ENCODE results near the gene CNTN2. TPM values are rescaled to one million over a fixed set of nuclear protein-coding genes. Genes with fewer than 3 reads are reported as not detected.

Gene CNTN2
- total and polyA plus RNA-seq, 2 of the 4 experiments (the other 2 are of a cell fraction): not detected

- Histone ChIP-seq H3K79me1 (ENCODE audit: low read depth in 1 of 2, low read length in 2 of 2) (no peaks in the 10 kb centered on the region), H2BK15ac (ENCODE audit: low read depth, low read length) (no peak overlapping the region), H3K23ac (ENCODE audit: low read depth, low read length) (no peak overlapping the region), H3K9me1 (ENCODE audit: insufficient read depth, low read length) (no peaks in the 10 kb centered on the region), H2AK9ac (replicated peaks; ENCODE audit: low read depth, low read length, poor library complexity) (no peak overlapping the region), H3K27ac (ENCODE audit: insufficient read depth, low read length) (no peak overlapping the region), H3K36me3 (ENCODE audit: control insufficient read depth, insufficient read depth, low read length) (no peaks in the 10 kb centered on the region), H4K5ac (ENCODE audit: low read depth, low read length) (no peak overlapping the region), H3K4me1 (ENCODE audit: control insufficient read depth, insufficient read depth, low read length) (no peaks in the 10 kb centered on the region), H2AFZ (replicated peaks; ENCODE audit: low read length, poor library complexity) (no peak overlapping the region), H3K4ac (ENCODE audit: low read depth, low read length) (no peak overlapping the region), H3K9ac (ENCODE audit: low read depth, low read length) (no peak overlapping the region), H3K4me3 (ENCODE audit: insufficient read depth, low read depth, low read length) (no peak overlapping the region), H3K56ac (ENCODE audit: extremely low read depth, insufficient read depth, low read length) (no peak overlapping the region), H2BK20ac (ENCODE audit: low read depth, low read length) (no peak overlapping the region), H4K8ac (ENCODE audit: low read depth in 2 of 2, low read length in 2 of 2) (no peak overlapping the region), H3K4me2 (ENCODE audit: low read depth, low read length) (no peak overlapping the region), H3K18ac (ENCODE audit: low read depth, low read length) (no peak overlapping the region), H3K27me3 (ENCODE audit: control insufficient read depth, insufficient read depth, low read length) (peaks cover 45% of the 10 kb centered on the region), H4K91ac (ENCODE audit: insufficient read depth, low read depth, low read length) (no peak overlapping the region), H4K20me1 (ENCODE audit: insufficient read depth, low read length) (no peaks in the 10 kb centered on the region), H2AK5ac (ENCODE audit: low read depth, low read length) (no peak overlapping the region), H2BK5ac (ENCODE audit: low read depth, low read length, poor library complexity, severe bottlenecking) (no peak overlapping the region), H2BK120ac (ENCODE audit: low read depth, low read length) (no peak overlapping the region), H3K14ac (replicated peaks; ENCODE audit: low read depth, low read length) (no peak overlapping the region), H3K9me3 (ENCODE audit: control insufficient read depth, insufficient read depth, low read length) (no peaks in the 10 kb centered on the region)
- in situ Hi-C loops (cut with MboI; ENCODE audit: low sequenced_read_pairs) (no loop called here), intact Hi-C loops (cut with micrococcal nuclease) (no loop called here), dilution Hi-C loops (cut with HindIII; ENCODE audit: low sequenced_read_pairs, unreplicated experiment) (no loop called here)
- POLR2A ChIA-PET (ENCODE audit: unreplicated experiment): no interaction called here
- CTCF ChIA-PET: no interaction called here
- BruUV-seq (replicated peaks): no TSS peak
- ATAC-seq (ENCODE audit: low read depth) (no peak), DNase-seq (no peak)
- WGBS, 2 experiments (ENCODE audit: extremely low coverage in 2 of 2, insufficient read length in 1 of 2): 83% methylated on average over 1 of the region's 4 CpGs; no CpG with 5 or more reads in 1 of the 2 experiments
- no peak for TF ChIP-seq MAFK (IDR thresholded peaks at IDR 0.05; ENCODE audit: low read depth, low read length)
Observed at GRCh38 chr1:205028924-205029323, 14.1 kb upstream of the CNTN2 start.
